Measurements from ENCODE around the gene SLC27A1.
"Not testable (repeated sequence)": the region's sequence is repeated elsewhere in the genome, so short reads cannot be mapped to it uniquely, and the experiment has no call there.

SLC27A1 gene

DNA sequence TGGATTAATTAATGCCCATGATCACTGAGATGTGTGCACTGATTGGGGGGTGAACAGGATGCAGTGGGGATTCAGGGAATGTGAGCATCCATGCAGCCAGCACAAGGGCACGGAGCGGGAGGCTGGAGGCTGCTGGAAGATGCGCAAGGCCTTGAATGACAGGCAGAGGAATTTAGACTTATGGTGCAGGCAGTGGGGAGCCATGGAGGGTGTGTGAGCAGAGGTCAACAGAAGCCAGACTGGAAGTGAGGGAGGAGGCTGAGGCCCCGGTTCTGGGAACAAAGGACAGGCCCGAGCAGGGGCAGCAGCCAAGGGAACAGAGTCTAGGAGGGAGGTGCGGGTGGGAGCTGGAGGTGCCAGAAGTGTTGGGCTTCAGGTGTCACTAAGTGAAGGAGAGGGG, 77.8 kb downstream of the SLC27A1 start:
- ChIA-PET POLR2A (no interaction called here), CTCF (interaction anchor here (1.0 to 1.3 kb wide), 2 partner anchors 25 to 52 kb away, joined by 3 to 4 read pairs; no protein-coding TSS in a partner anchor)
- no peak for TF ChIP-seq CTCF (IDR thresholded peaks at IDR 0.05; ENCODE audit: control extremely low read depth, extremely low read depth, low read depth, missing control alignments)
- DNase-seq (ENCODE audit: extremely low spot score), result no peak

DNA sequence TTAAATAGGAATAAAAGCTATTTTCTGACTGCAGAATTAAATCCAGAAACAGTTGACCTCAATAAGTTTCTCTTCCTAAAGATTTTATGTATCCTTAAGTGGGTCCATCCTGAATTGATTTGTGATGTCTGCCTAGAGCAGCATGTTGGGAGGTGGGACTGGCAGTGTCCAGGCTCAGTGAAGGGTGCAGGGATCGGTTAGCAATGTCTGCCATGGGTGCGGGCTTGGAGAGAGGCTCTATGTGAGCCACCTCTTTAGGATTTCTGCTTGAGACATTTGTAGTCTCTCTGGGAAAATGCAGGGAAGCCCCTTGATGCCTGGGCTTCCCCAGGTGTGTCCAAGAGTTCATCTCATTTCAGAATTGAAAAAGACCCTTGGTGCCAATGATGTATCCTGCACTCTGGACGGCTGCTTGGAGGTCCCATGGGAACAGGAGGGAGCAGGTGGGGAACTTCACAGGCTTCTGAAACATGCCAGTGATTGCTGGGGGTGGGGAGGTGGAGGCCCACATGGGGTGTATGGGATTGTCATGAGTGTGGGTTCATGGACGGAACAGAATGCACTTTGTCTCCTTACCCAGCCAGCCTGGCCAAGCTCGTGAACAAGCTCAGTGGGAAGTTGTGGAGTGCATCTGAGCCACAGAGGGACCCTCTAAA, 78.9 kb downstream of the SLC27A1 start:
- no peak for TF ChIP-seq CTCF (IDR thresholded peaks at IDR 0.05; ENCODE audit: control extremely low read depth, extremely low read depth, low read depth, missing control alignments)
- DNase-seq (ENCODE audit: extremely low spot score), result no peak
- ChIA-PET POLR2A (no interaction called here), CTCF (interaction anchor here (0.7 to 1.7 kb wide), 4 partner anchors 11 to 384 kb away, joined by 3 to 5 read pairs (median 4); partner anchors contain the start of gene CCDC124)

GRCh38 chr19:17550076-17550667, 79.8 kb downstream of the SLC27A1 start:
- POLR2A ChIA-PET, result no interaction called here
- no peak for DNase-seq (ENCODE audit: extremely low spot score)
- no peak for TF ChIP-seq CTCF (IDR thresholded peaks at IDR 0.05; ENCODE audit: control extremely low read depth, extremely low read depth, low read depth, missing control alignments)
- CTCF ChIA-PET, result interaction anchor here (1.1 to 1.7 kb wide), 4 partner anchors 23 to 383 kb away, joined by 3 to 5 read pairs (median 4); partner anchors contain the start of gene CCDC124

- DNase-seq (ENCODE audit: extremely low spot score), result not testable (repeated sequence)
- ChIA-PET POLR2A (interaction anchor here (0.6 to 1.1 kb wide), 2 partner anchors 42 to 330 kb away, joined by 3 to 5 read pairs; partner anchors contain the start of gene PGLS), CTCF (interaction anchor here (1.2 to 2.1 kb wide), 7 partner anchors 13 to 105 kb away, joined by 3 to 11 read pairs (median 3); a partner anchor contains a TSS)
Observed at GRCh38 chr19:17552735-17553134, 82.4 kb downstream of the SLC27A1 start.

GRCh38 chr19:17553256-17553655, 82.9 kb downstream of the SLC27A1 start:
- no peak for DNase-seq (ENCODE audit: extremely low spot score)
- TF ChIP-seq CTCF (IDR thresholded peaks at IDR 0.05; ENCODE audit: control extremely low read depth, extremely low read depth, low read depth, missing control alignments), result no peak
- CTCF ChIA-PET, result interaction anchor here (1.2 to 2.1 kb wide), 7 partner anchors 13 to 105 kb away, joined by 3 to 11 read pairs (median 3); a partner anchor contains a TSS
- POLR2A ChIA-PET, result interaction anchor here (0.6 to 1.1 kb wide), 2 partner anchors 42 to 331 kb away, joined by 3 to 5 read pairs; partner anchors contain the start of gene PGLS

DNA sequence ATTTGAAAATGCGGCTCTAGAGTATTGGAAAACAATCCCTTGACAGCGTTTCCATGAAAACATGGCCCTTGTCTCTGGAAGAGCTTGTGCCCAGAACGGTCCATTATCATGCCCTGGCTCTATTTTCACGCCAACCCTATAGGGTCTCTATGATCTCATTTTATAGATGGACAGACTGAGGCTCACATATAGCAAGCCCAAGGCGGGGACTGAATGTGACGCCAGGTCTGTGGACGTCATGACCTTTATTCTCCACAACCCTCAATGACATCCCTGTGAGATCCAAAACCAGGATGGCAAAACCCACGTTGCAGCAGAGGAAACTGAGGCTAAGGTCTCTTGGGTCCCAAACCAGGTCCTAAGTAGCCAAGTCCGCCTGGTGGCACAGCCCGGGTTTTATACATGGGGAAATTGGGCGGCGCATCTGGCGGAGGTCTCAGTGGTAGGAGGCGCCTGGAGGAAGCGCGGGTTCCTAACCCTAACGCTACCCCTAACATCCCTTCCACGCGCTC, 84.7 kb downstream of the SLC27A1 start:
- ChIA-PET CTCF (interaction anchor here (1.2 kb wide), 1 partner anchor 19 kb away, joined by 4 read pairs; no protein-coding TSS in a partner anchor), POLR2A (no interaction called here)
- no peak for TF ChIP-seq CTCF (IDR thresholded peaks at IDR 0.05; ENCODE audit: control extremely low read depth, extremely low read depth, low read depth, missing control alignments)
- DNase-seq (ENCODE audit: extremely low spot score), result no peak
